Ovary (tissue), 9 donors: ENCODE results near the gene NEBL. TPM values are rescaled to one million over a fixed set of nuclear protein-coding genes. Genes with fewer than 3 reads are reported as not detected.

ENCODE experiments used
- DNase-seq, 5 donors: peaks; one replicate each; pipeline ENCODE4 v3.0.0-alpha.2; 2019 to 2020
- H3K27ac ChIP-seq, 2 donors: fragments of 200-600 bp; one replicate each; pipeline versions ENCODE4 v1.5.1 to v1.8.0; 2019 to 2022
- H3K27me3 ChIP-seq: fragments of 200-600 bp; one replicate; pipeline ENCODE4 v1.8.0; 2022
- H3K36me3 ChIP-seq: fragments of 200-600 bp; sonication (generic); one replicate; pipeline ENCODE4 v1.5.1; 2019
- H3K4me1 ChIP-seq: one replicate; pipeline ENCODE4 v1.8.1; 2013; ENCODE audit warnings: mild to moderate bottlenecking, moderate library complexity; ENCODE audit not compliant: insufficient read depth
- H3K4me3 ChIP-seq: fragments of 200-600 bp; sonication (generic); one replicate; pipeline ENCODE4 v1.5.1; 2017
- H3K9me3 ChIP-seq, 2 donors: fragments of 200-600 bp in 1 of 2; sonication (generic) in 1 of 2; one replicate each; pipeline versions ENCODE4 v1.5.1 to v1.8.1; 2013 to 2019; ENCODE audit warnings: mild to moderate bottlenecking in 1 of 2, moderate library complexity in 1 of 2
- CTCF ChIP-seq, 3 donors: fragments of 450-650 bp in 2 of 3; fragments of 200-600 bp in 1 of 3; IDR thresholded peaks; one replicate each; pipeline versions ENCODE4 v1.5.1 to v1.8.0; 2016 to 2022; ENCODE audit warnings: antibody characterized with exemption in 3 of 3, mild to moderate bottlenecking in 1 of 3
- EP300 ChIP-seq: sonication (generic); formaldehyde crosslinking; IDR thresholded peaks from one replicate; pipeline ENCODE4 v1.6.1; 2017; ENCODE audit warnings: antibody characterized with exemption
- POLR2A ChIP-seq: fragments of 450-650 bp; IDR thresholded peaks from one replicate; pipeline ENCODE4 v1.6.1; 2017; ENCODE audit warnings: antibody characterized with exemption, mild to moderate bottlenecking, moderate library complexity
- WGBS, 3 donors: extraction: QIAGEN DNeasy Blood & Tissue Kit in 1 of 3; methylation state at CpG; one replicate each; pipeline versions ENCODE4 v1.1.5 to v1.1.7; 2013 to 2017; 5-methylcytosine and 5-hydroxymethylcytosine counted together
- intact Hi-C, 4 donors: fragments of 100-400 bp; cut with DNase I; formaldehyde crosslinking; loops; one replicate each; pipeline versions ENCODE4 v1.11.0 to v1.15.1; 2022 to 2023
- polyA plus RNA-seq, 2 donors: library from polyadenylated mRNA; stranded (reverse); fragments of 200-250 nt in 1 of 2; fragments of 350-450 nt in 1 of 2; fragmentation: Illumina TruSeq in 1 of 2; extraction: RNeasy Lipid Tissue Mini Kit (QIAGEN cat#74804) in 1 of 2; gene quantifications; one replicate each; pipeline ENCODE4 v1.2.3, GENCODE V29; 2013 to 2014
- total RNA-seq, 7 donors: library from RNA; depleted of rRNA in 2 of 7; stranded (reverse); fragments of >200 nt in 2 of 7; fragmentation: NEBNext Ultra II Directional in 3 of 7; extraction: Animal tissue kit (Norgen Biotek cat#: 25700) in 3 of 7; gene quantifications; one replicate each; pipeline versions ENCODE4 v1.1.0 to v1.2.4, GENCODE V29; 2016 to 2023
- donor health status: DM: no; HTN: no; CAD: no; lungs with moderate emphysema.
- donor health status: DM: no; HTN: no; CAD: no.
- donor health status: Bipolar disorder and iron deficiency.
- donor health status: DM: yes; HTN: yes; CAD: no.
- donor health status: DM: no; HTN: no; CAD: no.
- donor health status: DM: yes; HTN: yes; CAD: no.

The NEBL gene
- total and polyA plus RNA-seq, 9 donors = 0.83 to 17.9 (median 3.1) TPM

DNA sequence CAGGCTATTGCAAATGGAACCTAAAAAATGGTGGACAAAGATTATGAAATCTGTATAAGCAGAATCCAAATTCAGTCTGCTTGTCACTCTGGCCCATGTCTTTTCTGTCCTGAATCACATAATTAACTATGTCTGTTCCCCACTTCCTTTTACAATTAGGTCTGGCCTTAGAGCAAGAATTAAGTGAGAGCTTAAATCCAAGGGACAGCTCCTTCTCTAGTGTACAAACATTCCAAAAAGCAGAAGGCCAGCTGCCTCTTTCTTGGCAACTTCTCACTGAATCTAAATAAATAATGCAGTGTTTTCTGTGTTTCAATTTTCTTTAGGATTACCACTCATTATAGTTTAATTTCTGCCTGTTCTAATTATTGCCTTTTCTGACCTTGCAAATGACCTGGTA, 39.3 kb upstream of the NEBL start:
- intact Hi-C loops = no loop called here
- no peak for DNase-seq
- TF ChIP-seq CTCF (IDR thresholded peaks at IDR 0.05) = no peak
- no peak for TF ChIP-seq EP300
- TF ChIP-seq POLR2A = no peak
- H3K27ac ChIP-seq = no peak overlapping the region
- H3K4me1 ChIP-seq = no peaks in the 10 kb centered on the region
- H3K27me3 ChIP-seq = no peaks in the 10 kb centered on the region
- H3K4me3 ChIP-seq = no peak overlapping the region
- H3K9me3 ChIP-seq = no peaks in the 10 kb centered on the region
- no peaks in the 10 kb centered on the region for H3K36me3 ChIP-seq

GRCh38 chr10:20935931-20936330, 38.8 kb upstream of the NEBL start:
- DNase-seq = no peak
- 45 to 60% (median 55%) methylated on average over 2 of the region's 2 CpGs for WGBS, 3 donors
- H3K27ac ChIP-seq = no peak overlapping the region
- TF ChIP-seq CTCF (IDR thresholded peaks at IDR 0.05) = no peak
- no peak for TF ChIP-seq POLR2A
- no peaks in the 10 kb centered on the region for H3K4me1 ChIP-seq
- intact Hi-C loops = no loop called here
- H3K36me3 ChIP-seq = no peaks in the 10 kb centered on the region
- H3K4me3 ChIP-seq = no peak overlapping the region
- no peaks in the 10 kb centered on the region for H3K9me3 ChIP-seq
- H3K27me3 ChIP-seq = no peaks in the 10 kb centered on the region

DNA sequence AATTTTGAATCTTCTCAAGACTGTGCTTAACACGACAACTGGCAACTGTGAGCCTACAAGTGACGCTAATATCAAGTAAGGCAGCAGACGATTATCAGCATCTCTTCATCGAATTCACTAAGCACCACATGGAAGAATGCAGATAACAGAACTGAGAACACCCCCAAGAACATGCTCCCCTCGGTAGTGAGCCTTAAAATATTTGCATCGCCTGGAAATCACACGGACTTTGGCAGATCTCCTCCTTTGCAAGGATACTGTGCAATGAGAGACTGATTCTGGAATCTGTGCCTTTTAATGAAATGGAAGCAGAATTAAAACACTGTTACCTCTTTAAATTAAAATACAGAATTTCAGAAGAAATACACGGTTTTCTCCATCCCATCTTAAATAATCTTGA, 38.2 kb upstream of the NEBL start:
- whole genome bisulfite sequencing, 3 donors = 83 to 85% (median 85%) methylated on average over 8 of the region's 8 CpGs
- no peak for DNase-seq
- H3K27me3 ChIP-seq = no peaks in the 10 kb centered on the region
- H3K4me1 ChIP-seq = no peaks in the 10 kb centered on the region
- TF ChIP-seq EP300 (no peak), CTCF (IDR thresholded peaks at IDR 0.05) (no peak), POLR2A (no peak)
- H3K9me3 ChIP-seq = no peaks in the 10 kb centered on the region
- intact Hi-C loops = no loop called here
- no peak overlapping the region for H3K27ac ChIP-seq
- H3K36me3 ChIP-seq = no peaks in the 10 kb centered on the region
- no peak overlapping the region for H3K4me3 ChIP-seq

GRCh38 chr10:20933705-20934104, 36.6 kb upstream of the NEBL start:
- no peaks in the 10 kb centered on the region for H3K27me3 ChIP-seq
- H3K27ac ChIP-seq = no peak overlapping the region
- H3K4me1 ChIP-seq = no peaks in the 10 kb centered on the region
- no peaks in the 10 kb centered on the region for H3K36me3 ChIP-seq
- no peaks in the 10 kb centered on the region for H3K9me3 ChIP-seq
- WGBS, 3 donors = 70 to 77% (median 74%) methylated on average over 2 of the region's 2 CpGs
- intact Hi-C loops = no loop called here
- TF ChIP-seq POLR2A = no peak
- TF ChIP-seq EP300 = no peak
- no peak for TF ChIP-seq CTCF (IDR thresholded peaks at IDR 0.05)
- no peak for DNase-seq
- H3K4me3 ChIP-seq = no peak overlapping the region

GRCh38 chr10:20932606-20933126, 35.6 kb upstream of the NEBL start:
- Histone ChIP-seq H3K4me1 (no peaks in the 10 kb centered on the region), H3K36me3 (no peaks in the 10 kb centered on the region), H3K4me3 (no peak overlapping the region), H3K27ac (no peak overlapping the region), H3K9me3 (no peaks in the 10 kb centered on the region), H3K27me3 (no peaks in the 10 kb centered on the region)
- intact Hi-C loops = no loop called here
- no peak for DNase-seq
- WGBS, 3 donors = 94 to 95% (median 95%) methylated on average over 5 of the region's 5 CpGs
- no peak for TF ChIP-seq CTCF (IDR thresholded peaks at IDR 0.05)
- no peak for TF ChIP-seq POLR2A
- no peak for TF ChIP-seq EP300
